Keratinocyte (primary cell): ENCODE results near the gene NRXN2.

Source experiments
- CTCF ChIP-seq, 3 experiments: IDR thresholded peaks in 1 of 3; conservative IDR thresholded peaks in 1 of 3; optimal IDR thresholded peaks in 1 of 3; 2 replicates in 2 of 3; 3 replicates in 1 of 3; pipeline versions ENCODE3 to v1.5.1; 2011; ENCODE audit warnings: low read length in 3 of 3, mild to moderate bottlenecking in 3 of 3, moderate library complexity in 2 of 3, control low read depth in 1 of 3, inconsistent platforms in 1 of 3; ENCODE audit not compliant: insufficient read depth in 2 of 3; ENCODE audit errors: extremely low read depth in 1 of 3
- EZH2 ChIP-seq: IDR thresholded peaks from one replicate; pipeline ENCODE4 v1.6.1; 2012; ENCODE audit warnings: inconsistent platforms, mild to moderate bottlenecking, low read length, moderate library complexity

GRCh38 chr11:64582885-64583284 is 140.1 kb downstream of the NRXN2 start:
- TF ChIP-seq CTCF (optimal IDR thresholded peaks at IDR 0.05 in 1 of 3, IDR thresholded peaks at IDR 0.05 in 1 of 3, conservative IDR thresholded peaks at IDR 0.05 in 1 of 3; ENCODE audit: extremely low read depth in 1 of 3, insufficient read depth in 2 of 3, low read length in 3 of 3) (no peak), EZH2 (no peak)
